HepG2 (cell line): ENCODE results near the gene HSPA1A. TPM values are rescaled to one million over a fixed set of nuclear protein-coding genes. Genes with fewer than 3 reads are reported as not detected.

Experiments used
- CEBPG ChIP-seq: IDR thresholded peaks from 2 replicates; pipeline ENCODE4 v1.6.1; 2016
- HNF4A ChIP-seq: sonication (generic); formaldehyde crosslinking; IDR thresholded peaks from 2 replicates; pipeline ENCODE4 v1.4.0; 2020; ENCODE audit warnings: missing genetic modification reagents
- KAT2B ChIP-seq: fragments of 150-350 bp; IDR thresholded peaks from 2 replicates; pipeline ENCODE4 v1.6.1; 2014; ENCODE audit warnings: low read depth, low read length, borderline replicate concordance
- NR1H2 ChIP-seq: sonication (generic); formaldehyde crosslinking; IDR thresholded peaks from 2 replicates; pipeline ENCODE4 v1.8.1; 2022; ENCODE audit warnings: low read depth, missing genetic modification reagents, borderline replicate concordance
- TBX3 ChIP-seq: fragments of 450-650 bp; IDR thresholded peaks from 2 replicates; pipeline ENCODE4 v1.6.1; 2017; ENCODE audit warnings: antibody characterized with exemption, mild to moderate bottlenecking, inconsistent platforms, borderline replicate concordance
- ZNF367 ChIP-seq: sonication (generic); formaldehyde crosslinking; IDR thresholded peaks from 2 replicates; pipeline ENCODE4 v1.4.0; 2020; ENCODE audit warnings: missing genetic modification reagents, borderline replicate concordance
- polyA plus RNA-seq, 8 experiments: library from polyadenylated mRNA; depleted of rRNA in 3 of 8; stranded (reverse) in 7 of 8; unstranded in 1 of 8; fragments of >200 nt; fragmentation: Illumina TruSeq in 4 of 8; extraction: Trizol in 4 of 8; gene quantifications; 2 replicates each; pipeline versions ENCODE4 v1.2.1 to v1.2.3, GENCODE V29; 2011 to 2016; ENCODE audit warnings: low read depth in 4 of 8, missing spikeins in 1 of 8, mixed read lengths in 1 of 8; ENCODE audit not compliant: insufficient read depth in 1 of 8
- total RNA-seq, 5 experiments: library from RNA; depleted of rRNA; stranded (reverse); fragments of >200 nt; fragmentation: Illumina TruSeq; extraction: Trizol; gene quantifications; 2 replicates each; pipeline ENCODE4 v1.2.3, GENCODE V29; 2016; ENCODE audit warnings: low read depth in 1 of 5
- TF ChIP-seq, protein P1 (sequence below): sonication (generic); formaldehyde crosslinking; IDR thresholded peaks from 2 replicates; pipeline ENCODE4 v1.4.0; 2020; ENCODE audit warnings: missing genetic modification reagents
- TF ChIP-seq, protein P2 (sequence below): sonication (generic); formaldehyde crosslinking; conservative IDR thresholded peaks from 2 replicates; pipeline ENCODE4 v1.4.0; 2020; ENCODE audit warnings: mild to moderate bottlenecking, missing genetic modification reagents, moderate library complexity
- TF ChIP-seq, protein P3 (sequence below): sonication (generic); formaldehyde crosslinking; IDR thresholded peaks from 2 replicates; pipeline ENCODE4 v1.9.0; 2022; ENCODE audit warnings: missing genetic modification reagents, mild to moderate bottlenecking, borderline replicate concordance
- TF ChIP-seq, protein P4 (sequence below): IDR thresholded peaks from 2 replicates; pipeline ENCODE4 v1.6.1; 2016; ENCODE audit warnings: low read depth
- TF ChIP-seq, protein P5 (sequence below): sonication (generic); formaldehyde crosslinking; conservative IDR thresholded peaks from 2 replicates; pipeline ENCODE4 v1.5.0; 2020; ENCODE audit warnings: missing genetic modification reagents
- TF ChIP-seq, protein P6 (sequence below): sonication (generic); formaldehyde crosslinking; IDR thresholded peaks from 2 replicates; pipeline ENCODE4 v1.8.0; 2022; ENCODE audit warnings: missing genetic modification reagents, mild to moderate bottlenecking, borderline replicate concordance

The HSPA1A gene
- total and polyA plus RNA-seq, 2 of the 13 experiments (the other 11 are each of a cell fraction or from before 2014, with no cell fraction given): 44.5 to 85.0 TPM

DNA sequence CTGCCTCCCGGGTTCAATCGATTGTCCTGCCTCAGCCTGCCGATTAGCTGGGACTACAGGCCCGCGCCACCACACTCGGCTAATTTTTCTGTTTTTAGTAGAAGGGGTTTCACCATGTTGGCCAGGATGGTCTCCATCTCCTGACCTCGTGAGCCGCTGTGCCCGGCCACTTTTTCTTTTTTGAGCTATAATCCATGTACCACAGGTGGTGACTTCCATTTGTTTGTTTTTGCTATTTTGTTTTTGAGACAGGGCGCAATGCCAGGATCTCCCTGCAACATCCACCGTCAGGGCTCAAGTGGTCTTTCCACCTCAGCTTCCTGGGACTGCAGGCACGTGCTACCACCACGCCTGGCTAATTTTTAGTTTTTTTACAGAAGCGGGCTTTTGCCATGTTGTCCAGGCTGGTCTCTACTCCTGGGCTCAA, 20.7 kb downstream of the HSPA1A start (continued):
- TF ChIP-seq, protein P1, sequence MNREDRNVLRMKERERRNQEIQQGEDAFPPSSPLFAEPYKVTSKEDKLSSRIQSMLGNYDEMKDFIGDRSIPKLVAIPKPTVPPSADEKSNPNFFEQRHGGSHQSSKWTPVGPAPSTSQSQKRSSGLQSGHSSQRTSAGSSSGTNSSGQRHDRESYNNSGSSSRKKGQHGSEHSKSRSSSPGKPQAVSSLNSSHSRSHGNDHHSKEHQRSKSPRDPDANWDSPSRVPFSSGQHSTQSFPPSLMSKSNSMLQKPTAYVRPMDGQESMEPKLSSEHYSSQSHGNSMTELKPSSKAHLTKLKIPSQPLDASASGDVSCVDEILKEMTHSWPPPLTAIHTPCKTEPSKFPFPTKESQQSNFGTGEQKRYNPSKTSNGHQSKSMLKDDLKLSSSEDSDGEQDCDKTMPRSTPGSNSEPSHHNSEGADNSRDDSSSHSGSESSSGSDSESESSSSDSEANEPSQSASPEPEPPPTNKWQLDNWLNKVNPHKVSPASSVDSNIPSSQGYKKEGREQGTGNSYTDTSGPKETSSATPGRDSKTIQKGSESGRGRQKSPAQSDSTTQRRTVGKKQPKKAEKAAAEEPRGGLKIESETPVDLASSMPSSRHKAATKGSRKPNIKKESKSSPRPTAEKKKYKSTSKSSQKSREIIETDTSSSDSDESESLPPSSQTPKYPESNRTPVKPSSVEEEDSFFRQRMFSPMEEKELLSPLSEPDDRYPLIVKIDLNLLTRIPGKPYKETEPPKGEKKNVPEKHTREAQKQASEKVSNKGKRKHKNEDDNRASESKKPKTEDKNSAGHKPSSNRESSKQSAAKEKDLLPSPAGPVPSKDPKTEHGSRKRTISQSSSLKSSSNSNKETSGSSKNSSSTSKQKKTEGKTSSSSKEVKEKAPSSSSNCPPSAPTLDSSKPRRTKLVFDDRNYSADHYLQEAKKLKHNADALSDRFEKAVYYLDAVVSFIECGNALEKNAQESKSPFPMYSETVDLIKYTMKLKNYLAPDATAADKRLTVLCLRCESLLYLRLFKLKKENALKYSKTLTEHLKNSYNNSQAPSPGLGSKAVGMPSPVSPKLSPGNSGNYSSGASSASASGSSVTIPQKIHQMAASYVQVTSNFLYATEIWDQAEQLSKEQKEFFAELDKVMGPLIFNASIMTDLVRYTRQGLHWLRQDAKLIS: 0 out of 2 replicates have a peak, but pooled peaks have one; percentile 23
- TF ChIP-seq HNF4A (CRISPR knock-in tag): no peak
- TF ChIP-seq TBX3: no peak
- TF ChIP-seq, protein P2, sequence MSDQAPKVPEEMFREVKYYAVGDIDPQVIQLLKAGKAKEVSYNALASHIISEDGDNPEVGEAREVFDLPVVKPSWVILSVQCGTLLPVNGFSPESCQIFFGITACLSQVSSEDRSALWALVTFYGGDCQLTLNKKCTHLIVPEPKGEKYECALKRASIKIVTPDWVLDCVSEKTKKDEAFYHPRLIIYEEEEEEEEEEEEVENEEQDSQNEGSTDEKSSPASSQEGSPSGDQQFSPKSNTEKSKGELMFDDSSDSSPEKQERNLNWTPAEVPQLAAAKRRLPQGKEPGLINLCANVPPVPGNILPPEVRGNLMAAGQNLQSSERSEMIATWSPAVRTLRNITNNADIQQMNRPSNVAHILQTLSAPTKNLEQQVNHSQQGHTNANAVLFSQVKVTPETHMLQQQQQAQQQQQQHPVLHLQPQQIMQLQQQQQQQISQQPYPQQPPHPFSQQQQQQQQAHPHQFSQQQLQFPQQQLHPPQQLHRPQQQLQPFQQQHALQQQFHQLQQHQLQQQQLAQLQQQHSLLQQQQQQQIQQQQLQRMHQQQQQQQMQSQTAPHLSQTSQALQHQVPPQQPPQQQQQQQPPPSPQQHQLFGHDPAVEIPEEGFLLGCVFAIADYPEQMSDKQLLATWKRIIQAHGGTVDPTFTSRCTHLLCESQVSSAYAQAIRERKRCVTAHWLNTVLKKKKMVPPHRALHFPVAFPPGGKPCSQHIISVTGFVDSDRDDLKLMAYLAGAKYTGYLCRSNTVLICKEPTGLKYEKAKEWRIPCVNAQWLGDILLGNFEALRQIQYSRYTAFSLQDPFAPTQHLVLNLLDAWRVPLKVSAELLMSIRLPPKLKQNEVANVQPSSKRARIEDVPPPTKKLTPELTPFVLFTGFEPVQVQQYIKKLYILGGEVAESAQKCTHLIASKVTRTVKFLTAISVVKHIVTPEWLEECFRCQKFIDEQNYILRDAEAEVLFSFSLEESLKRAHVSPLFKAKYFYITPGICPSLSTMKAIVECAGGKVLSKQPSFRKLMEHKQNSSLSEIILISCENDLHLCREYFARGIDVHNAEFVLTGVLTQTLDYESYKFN: no peak
- TF ChIP-seq, protein P3, sequence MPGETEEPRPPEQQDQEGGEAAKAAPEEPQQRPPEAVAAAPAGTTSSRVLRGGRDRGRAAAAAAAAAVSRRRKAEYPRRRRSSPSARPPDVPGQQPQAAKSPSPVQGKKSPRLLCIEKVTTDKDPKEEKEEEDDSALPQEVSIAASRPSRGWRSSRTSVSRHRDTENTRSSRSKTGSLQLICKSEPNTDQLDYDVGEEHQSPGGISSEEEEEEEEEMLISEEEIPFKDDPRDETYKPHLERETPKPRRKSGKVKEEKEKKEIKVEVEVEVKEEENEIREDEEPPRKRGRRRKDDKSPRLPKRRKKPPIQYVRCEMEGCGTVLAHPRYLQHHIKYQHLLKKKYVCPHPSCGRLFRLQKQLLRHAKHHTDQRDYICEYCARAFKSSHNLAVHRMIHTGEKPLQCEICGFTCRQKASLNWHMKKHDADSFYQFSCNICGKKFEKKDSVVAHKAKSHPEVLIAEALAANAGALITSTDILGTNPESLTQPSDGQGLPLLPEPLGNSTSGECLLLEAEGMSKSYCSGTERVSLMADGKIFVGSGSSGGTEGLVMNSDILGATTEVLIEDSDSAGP (CRISPR knock-in tag): no peak
- TF ChIP-seq, protein P4, sequence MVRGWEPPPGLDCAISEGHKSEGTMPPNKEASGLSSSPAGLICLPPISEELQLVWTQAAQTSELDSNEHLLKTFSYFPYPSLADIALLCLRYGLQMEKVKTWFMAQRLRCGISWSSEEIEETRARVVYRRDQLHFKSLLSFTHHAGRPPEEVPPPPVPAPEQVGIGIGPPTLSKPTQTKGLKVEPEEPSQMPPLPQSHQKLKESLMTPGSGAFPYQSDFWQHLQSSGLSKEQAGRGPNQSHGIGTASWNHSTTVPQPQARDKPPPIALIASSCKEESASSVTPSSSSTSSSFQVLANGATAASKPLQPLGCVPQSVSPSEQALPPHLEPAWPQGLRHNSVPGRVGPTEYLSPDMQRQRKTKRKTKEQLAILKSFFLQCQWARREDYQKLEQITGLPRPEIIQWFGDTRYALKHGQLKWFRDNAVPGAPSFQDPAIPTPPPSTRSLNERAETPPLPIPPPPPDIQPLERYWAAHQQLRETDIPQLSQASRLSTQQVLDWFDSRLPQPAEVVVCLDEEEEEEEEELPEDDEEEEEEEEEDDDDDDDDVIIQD (CRISPR knock-in tag): no peak
- no peak for TF ChIP-seq ZNF367 (CRISPR knock-in tag)
- TF ChIP-seq CEBPG (CRISPR knock-in tag): 0 out of 2 replicates have a peak, but pooled peaks have one; percentile 23
- no peak for TF ChIP-seq KAT2B
- TF ChIP-seq, protein P5, sequence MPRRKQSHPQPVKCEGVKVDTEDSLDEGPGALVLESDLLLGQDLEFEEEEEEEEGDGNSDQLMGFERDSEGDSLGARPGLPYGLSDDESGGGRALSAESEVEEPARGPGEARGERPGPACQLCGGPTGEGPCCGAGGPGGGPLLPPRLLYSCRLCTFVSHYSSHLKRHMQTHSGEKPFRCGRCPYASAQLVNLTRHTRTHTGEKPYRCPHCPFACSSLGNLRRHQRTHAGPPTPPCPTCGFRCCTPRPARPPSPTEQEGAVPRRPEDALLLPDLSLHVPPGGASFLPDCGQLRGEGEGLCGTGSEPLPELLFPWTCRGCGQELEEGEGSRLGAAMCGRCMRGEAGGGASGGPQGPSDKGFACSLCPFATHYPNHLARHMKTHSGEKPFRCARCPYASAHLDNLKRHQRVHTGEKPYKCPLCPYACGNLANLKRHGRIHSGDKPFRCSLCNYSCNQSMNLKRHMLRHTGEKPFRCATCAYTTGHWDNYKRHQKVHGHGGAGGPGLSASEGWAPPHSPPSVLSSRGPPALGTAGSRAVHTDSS (CRISPR knock-in tag): no peak
- TF ChIP-seq NR1H2: no peak
- TF ChIP-seq, protein P6, sequence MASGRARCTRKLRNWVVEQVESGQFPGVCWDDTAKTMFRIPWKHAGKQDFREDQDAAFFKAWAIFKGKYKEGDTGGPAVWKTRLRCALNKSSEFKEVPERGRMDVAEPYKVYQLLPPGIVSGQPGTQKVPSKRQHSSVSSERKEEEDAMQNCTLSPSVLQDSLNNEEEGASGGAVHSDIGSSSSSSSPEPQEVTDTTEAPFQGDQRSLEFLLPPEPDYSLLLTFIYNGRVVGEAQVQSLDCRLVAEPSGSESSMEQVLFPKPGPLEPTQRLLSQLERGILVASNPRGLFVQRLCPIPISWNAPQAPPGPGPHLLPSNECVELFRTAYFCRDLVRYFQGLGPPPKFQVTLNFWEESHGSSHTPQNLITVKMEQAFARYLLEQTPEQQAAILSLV (CRISPR knock-in tag): peak; percentile 73; the same call in 1 of the 2 replicates
